NCI-H2196 (cell line): ENCODE results near the gene FRMD4B.

Experiments used
- DNase-seq: peaks from one replicate; lab custom pipeline; 2025; ENCODE audit not compliant: unreplicated experiment; lab: John Stamatoyannopoulos, UW

Gene FRMD4B

DNA sequence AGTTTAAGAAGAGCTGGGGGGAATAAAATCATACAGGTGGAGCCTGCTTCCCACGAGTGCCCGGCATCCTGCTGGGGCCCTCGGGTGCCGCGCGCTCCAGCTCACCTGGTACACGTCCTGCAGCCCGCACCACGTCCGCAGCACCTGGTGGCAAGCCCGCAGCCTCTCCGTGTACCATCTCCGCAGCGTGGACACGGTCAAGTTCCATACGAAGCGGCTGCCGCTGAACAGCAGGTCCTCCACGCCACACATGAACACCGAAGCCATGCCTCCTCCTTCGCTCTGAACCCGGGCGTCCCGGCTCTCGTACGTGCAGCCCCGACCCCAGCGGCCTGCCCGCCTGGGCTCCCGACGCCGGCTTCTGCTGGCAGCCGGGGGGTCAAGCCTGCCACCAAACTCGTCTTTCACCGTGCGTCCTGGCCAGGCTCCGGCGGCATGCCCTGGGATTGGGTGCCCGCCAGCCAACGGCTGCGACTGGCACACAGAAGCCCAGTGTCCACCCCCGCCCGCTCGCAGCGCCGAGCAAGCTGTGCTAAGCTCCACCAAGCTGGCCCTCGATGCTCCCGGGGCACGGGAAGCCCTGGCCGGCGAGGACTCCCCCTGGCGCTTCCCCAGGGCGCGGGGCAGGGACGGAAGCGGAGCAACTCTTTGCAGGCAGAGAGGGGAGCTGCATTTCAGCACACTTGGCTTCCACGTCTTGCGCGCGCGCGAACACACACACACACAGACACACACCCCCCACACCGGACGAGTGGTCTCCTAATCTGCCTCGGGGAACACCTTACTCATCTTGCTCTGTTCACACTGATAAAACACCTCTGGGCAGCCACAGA is at the start of gene FRMD4B:
Gene FRMD4B (minus strand): TSS at position 366 of the 833 bp plus-strand sequence. CDS start 99 bp downstream, at position 267.
- no peak for DNase-seq

DNA sequence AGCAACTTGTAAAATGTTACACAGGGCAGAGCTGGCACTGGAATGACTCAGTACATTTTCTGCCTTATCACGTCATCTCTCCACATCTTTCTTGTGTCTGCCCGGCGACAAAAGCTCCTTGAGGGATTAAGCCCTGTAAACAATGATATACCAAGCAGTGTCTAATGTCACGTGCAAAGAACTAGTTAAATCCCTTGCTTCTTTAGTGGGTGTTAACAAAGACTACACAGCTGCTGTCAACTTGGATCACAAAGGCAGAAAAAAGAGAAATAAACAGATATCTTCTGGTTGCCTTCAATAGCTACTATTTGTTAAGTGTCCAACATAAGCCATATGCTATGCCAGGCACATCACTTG is 48.1 kb upstream of the FRMD4B start:
- DNase-seq, result no peak

DNA sequence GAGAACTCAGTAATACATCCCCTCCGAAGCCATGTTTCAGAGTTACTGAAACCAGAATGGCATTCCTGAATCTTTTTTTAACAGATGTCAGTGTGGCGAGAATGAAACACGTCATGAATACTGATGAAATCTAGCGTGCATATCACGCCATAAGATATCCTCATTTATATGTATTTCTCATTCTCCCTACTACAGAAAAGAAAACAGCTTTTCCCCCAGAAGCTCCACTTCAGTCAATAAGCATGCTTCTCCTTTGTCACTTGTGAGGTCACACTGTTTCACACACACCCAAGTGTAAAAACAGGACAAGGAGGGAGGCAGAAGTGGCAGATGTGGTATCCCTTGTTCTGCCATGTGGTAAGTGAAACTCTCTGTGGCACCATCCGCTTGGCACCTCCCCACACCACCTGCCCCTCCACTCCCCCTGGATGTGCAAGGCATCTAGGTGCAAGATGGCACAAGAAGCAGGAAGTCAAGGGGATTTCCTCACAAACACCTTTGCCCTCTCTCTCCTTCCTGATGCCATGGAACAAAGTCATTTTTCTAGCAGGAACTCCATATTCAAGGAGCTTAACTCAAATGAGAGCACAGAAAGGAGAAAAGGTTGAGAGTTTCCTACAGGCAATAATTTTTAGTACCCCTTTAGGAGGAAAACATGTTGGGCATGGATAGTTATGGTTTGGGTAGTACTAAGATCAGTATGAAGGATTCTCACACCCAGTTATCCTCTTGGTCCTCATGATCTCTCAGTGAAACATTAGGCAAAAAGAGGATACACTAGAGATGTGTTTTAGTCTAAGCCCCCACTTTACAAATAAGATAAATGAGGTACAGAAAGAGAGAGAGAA is 47.5 kb upstream of the FRMD4B start:
- no peak for DNase-seq

DNA sequence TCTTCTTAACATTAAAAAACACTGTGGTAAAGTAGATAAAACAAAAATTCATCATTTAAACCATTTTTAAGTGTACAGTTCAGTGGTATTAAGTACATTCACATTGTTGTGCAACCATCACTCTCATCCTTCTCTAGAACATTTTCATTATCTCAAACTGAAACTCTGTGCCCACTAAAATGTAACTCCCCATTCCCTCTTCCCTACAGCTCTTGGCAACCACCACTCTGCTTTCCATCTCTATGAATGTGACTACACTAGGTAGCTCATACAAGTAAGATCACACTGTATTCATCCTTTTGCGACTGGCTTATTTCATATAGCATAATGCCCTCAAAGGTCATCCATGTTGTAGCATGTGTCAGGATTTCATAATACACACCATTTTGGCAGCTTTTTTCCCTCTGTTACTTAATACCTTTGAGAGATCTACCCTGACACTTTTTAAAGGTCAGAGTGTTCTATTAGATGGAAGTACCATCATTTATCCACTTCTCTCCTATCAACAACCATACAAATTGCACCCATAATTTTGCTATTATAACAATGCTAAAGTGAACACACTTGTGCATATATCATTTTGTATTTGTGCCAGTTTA is 42.9 kb upstream of the FRMD4B start:
- DNase-seq, result no peak

DNA sequence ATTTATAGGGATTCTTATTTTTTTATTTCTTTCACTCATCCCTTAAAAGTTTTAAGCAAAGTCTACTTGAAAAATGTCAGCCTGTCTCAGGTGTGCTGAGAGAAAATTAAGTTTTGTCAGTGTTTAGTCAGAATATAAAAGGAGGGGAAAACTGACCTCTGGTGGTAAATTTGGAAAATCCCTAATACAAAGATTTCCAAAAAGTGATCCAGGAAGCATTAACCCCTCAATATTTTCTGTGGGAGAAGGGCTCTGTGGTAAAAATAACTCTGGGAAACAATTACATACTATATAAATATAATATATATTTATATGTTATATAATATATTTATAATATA is 41.0 kb upstream of the FRMD4B start:
- no peak for DNase-seq

DNA sequence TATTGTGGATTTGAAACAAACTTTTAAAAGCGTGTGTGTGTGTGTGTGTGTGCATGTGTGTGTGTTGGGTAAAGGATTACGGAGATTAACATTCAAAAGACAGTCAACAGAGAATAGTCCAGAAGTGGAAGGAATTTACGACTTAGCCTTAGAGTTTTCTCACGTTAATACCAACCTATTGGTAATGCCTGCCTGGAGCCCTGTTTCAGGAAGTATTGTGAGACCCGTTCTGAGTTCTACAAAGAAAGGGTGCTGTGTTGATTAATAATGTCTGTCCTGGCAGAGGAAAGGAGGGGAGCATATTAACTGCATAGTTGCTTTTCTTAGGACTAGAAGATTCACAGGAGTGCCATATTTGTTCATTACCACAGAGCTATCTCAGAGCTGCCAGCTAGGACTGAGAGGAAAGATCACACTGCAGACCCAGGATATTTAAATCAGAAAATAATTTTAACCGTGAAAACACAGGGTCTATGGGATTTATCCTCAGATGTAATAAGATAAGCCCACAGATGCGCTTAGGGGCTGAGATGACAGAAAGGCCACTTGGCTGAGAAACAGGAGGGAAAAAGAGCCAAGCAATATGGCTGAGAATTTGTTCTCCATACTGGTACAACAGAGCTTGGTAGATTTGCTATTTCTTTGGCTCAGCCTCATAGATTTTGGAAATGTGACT is 40.5 kb upstream of the FRMD4B start:
- no peak for DNase-seq

DNA sequence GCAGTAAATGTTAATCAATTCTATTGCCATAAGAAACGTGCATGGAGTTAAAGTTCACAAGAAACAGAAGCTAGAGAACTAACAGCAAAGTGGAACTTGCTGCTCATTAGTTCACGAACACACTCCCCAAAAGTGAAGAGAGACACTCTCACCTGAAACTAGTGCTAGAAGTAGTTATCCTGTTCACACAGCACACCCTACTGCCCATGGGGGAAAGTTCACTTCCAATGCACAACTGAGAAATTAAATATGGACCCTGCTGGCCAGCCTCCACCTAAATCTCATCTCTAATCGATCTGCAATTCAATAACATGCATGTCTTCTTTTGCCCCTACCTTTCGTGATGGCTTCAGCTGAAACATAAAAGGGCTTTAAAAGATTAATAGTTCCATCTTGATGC is 39.4 kb upstream of the FRMD4B start:
- DNase-seq, result no peak

DNA sequence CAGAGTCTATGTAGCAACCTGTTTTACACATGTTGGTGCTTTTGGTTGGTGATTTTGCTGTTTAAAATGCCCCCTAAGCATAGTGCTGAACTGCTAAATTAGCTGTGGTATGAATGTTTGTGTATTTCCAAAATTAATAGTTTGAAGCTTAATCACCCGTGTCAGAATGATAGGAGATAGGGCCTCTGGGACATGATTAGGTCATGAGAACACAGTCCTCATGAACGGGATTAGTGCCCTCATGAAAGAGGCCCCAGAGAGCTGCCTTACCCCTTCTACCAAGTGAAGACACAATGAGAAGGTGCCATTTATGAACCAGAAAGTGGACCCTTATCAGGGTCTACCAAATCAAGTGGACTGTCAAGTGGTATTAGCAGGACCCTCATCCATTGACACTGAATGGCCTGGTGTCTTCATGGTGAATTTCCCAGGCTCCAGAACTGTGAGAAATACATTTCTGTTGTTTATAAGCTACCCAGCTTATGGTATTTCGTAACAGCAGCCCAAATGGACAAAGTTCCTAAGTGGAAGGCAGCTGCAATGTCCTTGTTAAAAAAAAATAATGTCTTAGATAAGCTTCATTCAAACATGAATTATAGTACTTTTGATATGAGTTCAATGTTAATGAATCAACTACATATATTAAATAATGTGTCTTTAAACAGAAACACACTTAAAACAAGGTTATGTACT is 37.7 kb upstream of the FRMD4B start:
- DNase-seq, result no peak

DNA sequence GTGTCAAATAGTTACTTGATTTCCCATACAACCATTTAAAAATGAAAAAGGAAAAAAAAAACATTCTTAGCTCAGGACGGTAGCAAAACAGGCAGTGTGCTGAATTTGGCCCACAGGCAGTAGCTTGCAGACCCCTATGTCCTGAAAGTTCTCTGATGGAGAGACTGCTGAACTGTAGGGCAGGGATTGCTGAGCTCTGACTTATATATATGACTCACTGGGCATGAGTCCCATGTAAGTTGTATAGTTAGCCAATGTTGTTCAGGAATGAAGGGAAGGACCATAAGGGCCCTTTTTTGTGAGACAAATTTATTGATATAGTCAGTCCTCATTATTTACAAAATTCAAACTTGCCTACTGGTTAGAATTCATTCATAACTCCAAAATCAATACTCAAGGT is 36.9 kb upstream of the FRMD4B start:
- no peak for DNase-seq

DNA sequence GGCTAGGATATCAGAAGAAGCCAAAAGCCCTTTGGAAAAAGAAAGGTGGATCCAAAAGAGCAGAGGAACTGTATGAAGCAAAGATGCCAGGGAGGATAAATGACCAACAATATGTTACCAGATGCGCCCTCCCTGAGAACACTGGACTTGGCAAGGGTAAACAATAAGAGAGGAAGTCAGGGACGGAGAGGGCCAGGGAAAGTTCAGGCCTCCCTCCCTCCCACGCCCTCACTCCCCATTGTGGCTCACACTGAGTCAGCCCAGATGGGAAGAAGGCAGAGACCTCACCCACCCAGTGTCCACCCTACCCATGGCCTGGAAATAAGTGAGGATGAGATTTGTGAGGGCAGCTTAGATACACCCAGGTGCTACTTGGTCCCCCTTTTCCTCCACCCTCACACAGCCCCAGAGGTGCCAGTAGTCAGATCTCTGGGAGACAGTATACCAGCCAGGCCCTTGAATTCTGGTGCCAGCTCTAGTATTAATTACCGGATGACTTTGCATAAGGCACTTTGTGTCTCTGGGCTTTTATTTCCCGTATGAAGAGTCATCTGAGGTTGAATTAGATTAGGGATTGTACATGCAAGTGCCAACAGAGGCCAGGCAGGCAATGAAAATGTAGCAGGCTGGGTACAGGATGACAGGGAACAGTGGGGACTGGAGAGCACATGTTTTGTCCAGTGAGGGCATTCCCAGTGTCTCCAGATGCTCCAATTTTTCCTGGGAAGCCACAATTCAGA is 35.1 kb upstream of the FRMD4B start:
- DNase-seq, result no peak

DNA sequence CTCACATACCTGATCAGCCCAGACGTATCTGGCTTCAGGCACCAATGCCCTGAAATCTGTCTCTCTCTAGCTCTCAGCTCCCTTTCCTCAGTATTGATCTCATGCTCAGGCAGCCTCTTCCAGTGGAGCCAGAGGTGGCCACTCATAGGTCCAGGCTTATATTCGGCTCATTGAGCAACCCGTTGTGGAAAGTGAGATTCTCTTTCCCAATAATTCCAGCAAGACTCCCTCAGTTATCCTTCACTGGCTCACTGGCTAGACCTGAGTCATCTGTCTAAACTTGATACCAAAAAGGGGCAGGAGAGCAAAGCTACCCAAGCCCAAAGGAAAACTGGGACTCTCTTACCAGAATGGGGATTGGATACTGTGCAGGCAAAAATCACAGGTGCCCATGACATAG is 33.4 kb upstream of the FRMD4B start:
- DNase-seq, result no peak

DNA sequence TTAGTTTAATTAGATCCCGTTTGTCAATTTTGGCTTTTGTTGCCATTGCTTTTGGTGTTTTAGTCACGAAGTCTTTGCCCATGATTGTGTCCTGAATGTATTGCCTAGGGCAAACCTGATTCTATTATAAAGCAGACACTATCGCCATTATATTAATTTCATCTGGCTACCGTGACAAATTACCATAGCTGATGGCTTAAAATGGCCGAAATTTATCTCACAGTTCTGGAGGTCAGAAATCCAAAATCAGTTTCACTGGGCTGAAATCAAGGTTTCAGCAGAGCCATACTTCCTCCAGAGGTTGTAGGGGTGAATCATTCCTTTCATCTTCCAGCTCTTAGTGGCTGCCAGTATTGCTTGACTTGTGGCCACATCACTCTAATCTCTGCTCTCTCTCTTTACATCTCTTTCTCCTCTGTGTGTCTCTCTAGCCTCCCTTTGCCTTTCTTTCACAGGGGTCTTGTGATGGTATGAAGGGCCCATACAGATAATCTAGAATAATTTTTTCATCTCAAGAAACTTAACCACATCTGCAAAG is 31.7 kb upstream of the FRMD4B start:
- DNase-seq, result no peak

DNA sequence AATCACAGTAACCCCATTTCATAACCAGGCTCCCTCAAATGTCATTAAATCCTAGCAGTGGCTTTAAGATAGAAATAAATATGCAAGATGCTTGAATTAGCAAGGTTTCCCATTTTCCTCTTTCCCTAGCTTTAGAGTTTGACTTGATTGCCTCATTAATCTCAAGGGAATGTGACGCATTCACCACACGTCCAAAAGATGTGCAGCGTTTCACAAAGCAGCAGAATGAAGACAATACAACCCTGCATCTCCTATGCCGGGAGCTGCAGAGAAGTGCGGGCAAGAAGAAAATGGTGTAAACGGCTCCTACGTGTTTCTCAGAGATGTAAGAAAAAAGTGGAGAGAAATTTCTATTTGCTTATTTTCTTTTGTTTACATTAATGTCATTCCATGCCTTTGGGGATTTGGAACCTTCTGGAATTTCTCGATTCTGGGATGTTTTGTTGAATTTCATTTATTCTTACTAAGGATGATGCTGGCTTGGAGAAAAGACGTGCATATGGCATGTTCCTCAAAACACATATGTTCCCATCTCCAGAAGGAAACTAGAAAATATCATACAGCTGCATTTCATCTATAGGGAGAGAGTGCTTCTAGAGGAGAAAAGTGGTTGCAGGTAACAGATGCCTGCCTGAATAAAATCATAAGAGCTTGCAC is 27.8 kb upstream of the FRMD4B start:
- no peak for DNase-seq

DNA sequence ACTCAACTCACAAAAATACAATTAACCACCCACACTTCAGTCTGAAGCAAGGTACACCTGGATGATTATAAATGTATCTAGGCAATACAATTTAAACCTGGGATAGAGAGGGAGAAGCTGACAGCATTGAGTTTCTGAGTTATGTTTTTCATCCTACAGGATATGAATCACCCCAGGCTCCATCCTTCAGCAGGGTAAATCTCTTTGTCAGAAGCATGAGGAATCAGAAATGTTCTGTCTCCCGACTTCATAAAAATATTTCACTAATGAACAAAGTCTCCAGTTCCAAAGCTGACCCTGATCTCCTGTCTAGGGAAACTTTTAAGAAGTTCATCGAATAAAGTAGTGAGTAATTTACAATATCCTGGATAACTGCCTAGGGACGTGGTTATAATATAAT is 25.5 kb upstream of the FRMD4B start:
- no peak for DNase-seq

DNA sequence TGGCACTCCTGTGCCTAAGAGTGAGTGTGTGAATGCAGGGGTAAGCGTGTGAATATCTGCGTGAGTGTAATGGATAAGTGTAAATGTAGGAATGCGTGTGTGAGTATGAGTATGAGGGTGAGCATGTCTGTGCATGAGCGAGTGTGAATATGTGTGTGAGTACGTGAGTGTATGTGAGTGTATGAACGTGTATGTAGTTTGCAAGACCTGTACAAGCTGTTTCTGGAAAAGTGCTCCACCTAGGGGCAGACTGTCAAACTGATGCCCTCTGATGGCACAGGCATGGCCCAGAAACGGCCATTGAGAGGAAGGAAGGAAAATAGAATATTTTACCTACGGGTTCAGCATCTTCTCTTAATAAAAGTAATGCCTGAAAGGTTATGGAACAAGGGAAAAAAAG is 24.4 kb upstream of the FRMD4B start:
- peak; percentile 8 for DNase-seq

DNA sequence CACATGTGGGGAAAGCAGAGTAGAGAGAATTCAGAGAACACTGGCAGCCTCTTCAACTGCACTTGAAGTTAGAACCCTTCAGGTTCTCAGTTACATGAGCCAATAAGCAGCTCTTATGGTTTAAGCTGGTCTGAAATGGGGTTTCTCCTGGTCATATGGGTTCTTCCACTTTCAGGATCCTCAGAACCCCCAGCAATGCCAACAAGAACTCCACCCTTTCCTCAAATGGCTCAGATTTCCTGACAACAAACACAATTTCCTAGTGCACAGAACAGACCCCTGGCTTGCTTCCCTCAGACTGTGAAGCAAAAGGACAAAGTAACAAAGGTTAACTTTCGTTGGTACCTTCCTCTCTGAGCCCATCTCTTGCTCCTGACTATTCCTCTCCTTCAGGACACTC is 23.9 kb upstream of the FRMD4B start:
- DNase-seq, result no peak

DNA sequence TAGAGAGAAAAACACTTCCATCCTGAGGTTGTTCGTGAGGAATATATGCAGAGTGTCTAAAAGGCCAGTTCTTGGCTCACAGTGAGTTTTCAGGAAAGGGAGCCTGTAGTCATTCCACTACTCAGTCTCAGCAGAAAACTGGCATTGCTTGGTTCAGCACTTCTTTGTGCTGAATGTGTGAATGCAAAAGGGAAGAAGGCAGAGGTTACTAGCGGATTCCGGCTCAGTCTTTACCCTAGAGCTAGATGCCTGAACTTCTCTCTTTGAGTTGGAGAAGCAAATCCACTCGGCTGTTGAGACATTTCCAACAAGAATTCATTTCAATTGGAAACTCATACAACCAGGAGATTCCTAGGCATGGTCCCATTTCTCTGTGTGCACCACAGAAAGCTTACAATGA is 23.1 kb upstream of the FRMD4B start:
- no peak for DNase-seq

DNA sequence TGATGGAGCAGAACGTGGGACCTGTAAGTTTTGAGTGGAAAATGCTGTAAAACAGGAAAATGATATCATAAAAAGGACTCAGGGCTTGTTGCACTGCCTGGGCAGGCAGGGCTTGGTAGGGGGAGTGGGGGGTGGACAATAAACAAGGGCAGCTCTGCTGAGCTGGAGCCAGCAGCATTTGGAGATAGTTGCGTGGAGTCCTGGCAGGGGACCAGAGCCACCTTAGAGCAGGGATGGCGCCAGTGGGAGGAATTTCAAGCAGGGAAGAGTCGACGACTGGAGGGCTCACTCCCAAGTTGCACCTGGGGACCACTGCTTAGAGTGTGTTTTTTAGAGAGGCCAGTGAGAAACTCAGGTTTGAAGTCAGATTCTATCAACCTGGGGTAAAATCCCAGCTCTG is 22.7 kb upstream of the FRMD4B start:
- DNase-seq, result no peak

DNA sequence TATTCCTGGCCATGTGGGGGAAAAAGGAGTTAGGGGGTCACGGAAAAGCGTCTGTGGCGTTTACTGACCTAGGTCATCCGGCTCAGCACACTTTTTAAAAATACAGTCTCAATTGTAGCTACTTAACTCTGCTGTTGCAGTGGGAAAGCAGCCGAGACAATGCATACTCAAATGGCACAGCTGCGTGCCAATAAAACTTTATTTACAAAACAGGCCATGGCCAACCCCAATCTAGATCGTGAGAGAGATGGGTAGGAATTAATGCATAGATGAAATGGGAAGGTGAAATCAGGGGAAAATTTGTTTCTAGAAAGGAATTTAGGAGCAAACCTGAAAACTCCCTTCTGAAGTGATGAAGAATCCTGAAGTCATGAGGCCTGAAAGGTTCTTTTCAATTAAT is 22.0 kb upstream of the FRMD4B start:
- DNase-seq, result no peak
